Upper lobe of right lung (tissue), 1 donor: ENCODE results near the gene RNF4. TPM values are rescaled to one million over a fixed set of nuclear protein-coding genes. Genes with fewer than 3 reads are reported as not detected.
"Not testable (repeated sequence)": the region's sequence is repeated elsewhere in the genome, so short reads cannot be mapped to it uniquely, and the experiment has no call there.

ENCODE experiments used
- ATAC-seq: fragments of 200-7000 bp; cut with Tn5 transposase; one replicate; pipeline ENCODE4 v1.9.1; 2020; ENCODE audit warnings: mild to moderate bottlenecking, moderate library complexity
- DNase-seq: peaks from one replicate; pipeline ENCODE4 v3.0.0-alpha.2; 2020
- H3K27ac ChIP-seq: fragments of 200-600 bp; one replicate; pipeline ENCODE4 v1.8.0; 2022
- H3K27me3 ChIP-seq: fragments of 200-600 bp; one replicate; pipeline ENCODE4 v1.8.0; 2022; ENCODE audit warnings: mild to moderate bottlenecking
- H3K36me3 ChIP-seq: fragments of 200-600 bp; one replicate; pipeline ENCODE4 v1.8.0; 2022
- H3K4me1 ChIP-seq: fragments of 200-600 bp; one replicate; pipeline ENCODE4 v1.8.0; 2022
- H3K4me3 ChIP-seq: fragments of 200-600 bp; one replicate; pipeline ENCODE4 v1.8.0; 2022; ENCODE audit warnings: mild to moderate bottlenecking
- H3K9me3 ChIP-seq: fragments of 200-600 bp; one replicate; pipeline ENCODE4 v1.8.0; 2022
- CTCF ChIP-seq: fragments of 200-600 bp; IDR thresholded peaks from one replicate; pipeline ENCODE4 v1.8.0; 2022; ENCODE audit warnings: antibody characterized with exemption
- intact Hi-C: fragments of 100-400 bp; cut with DNase I; formaldehyde crosslinking; loops from one replicate; pipeline ENCODE4 v1.11.0; 2022
- total RNA-seq: library from RNA; stranded (reverse); fragmentation: NEBNext Ultra II Directional; extraction: Animal tissue kit (Norgen Biotek cat#: 25700); gene quantifications from one replicate; pipeline ENCODE4 v1.2.1, GENCODE V29; 2021
- donor health status: DM: no; HTN: yes; CAD: no; lungs with severe emphysema.

The RNF4 gene
- total RNA-seq, 1 donor from 2014 or later = 41.0 TPM

DNA sequence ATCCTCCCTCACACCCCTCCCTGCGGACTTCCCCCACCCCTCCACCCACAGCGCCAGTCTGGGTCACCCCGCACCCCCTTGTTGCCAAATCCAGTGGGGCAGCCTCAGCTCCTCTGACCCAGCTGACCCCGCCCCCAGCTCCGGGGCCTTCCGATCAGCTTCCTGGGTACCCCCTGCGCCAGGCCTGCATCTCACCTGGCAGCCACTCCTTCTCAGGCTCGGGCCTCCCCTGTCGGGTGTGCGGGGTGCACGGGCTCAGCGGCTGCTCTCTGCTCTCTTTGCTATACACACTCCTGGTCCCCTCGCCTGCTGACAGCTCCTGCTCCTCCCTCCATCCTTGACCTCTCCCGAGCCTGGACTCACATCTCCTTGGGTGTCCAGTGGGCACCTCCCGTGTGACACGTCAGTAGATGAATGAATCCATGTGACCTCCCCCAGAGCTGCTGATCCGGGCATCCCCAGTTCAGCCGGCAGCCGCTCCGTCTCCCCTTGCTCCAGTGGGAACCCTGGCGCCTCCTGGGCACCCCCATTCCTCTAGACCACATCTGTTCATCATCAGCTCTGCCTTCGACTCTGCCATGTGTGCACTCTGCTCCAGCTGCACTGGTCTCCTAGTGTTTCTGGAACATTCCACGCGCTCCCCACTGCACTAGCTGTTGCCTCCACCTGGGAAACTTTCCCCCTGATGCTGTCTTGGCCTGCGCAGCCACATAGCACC, 40.3 kb upstream of the RNF4 start:
- intact Hi-C loops = loop anchor here (10.0 kb wide), 1 partner anchor 194 kb away; no protein-coding TSS in a partner anchor
- H3K36me3 ChIP-seq = no peaks in the 10 kb centered on the region
- H3K9me3 ChIP-seq = no peaks in the 10 kb centered on the region
- H3K4me3 ChIP-seq = no peak overlapping the region
- DNase-seq (peak; percentile 57), ATAC-seq (no peak)
- no peak for TF ChIP-seq CTCF
- H3K27ac ChIP-seq = no peak overlapping the region
- H3K27me3 ChIP-seq = no peaks in the 10 kb centered on the region
- no peaks in the 10 kb centered on the region for H3K4me1 ChIP-seq

DNA sequence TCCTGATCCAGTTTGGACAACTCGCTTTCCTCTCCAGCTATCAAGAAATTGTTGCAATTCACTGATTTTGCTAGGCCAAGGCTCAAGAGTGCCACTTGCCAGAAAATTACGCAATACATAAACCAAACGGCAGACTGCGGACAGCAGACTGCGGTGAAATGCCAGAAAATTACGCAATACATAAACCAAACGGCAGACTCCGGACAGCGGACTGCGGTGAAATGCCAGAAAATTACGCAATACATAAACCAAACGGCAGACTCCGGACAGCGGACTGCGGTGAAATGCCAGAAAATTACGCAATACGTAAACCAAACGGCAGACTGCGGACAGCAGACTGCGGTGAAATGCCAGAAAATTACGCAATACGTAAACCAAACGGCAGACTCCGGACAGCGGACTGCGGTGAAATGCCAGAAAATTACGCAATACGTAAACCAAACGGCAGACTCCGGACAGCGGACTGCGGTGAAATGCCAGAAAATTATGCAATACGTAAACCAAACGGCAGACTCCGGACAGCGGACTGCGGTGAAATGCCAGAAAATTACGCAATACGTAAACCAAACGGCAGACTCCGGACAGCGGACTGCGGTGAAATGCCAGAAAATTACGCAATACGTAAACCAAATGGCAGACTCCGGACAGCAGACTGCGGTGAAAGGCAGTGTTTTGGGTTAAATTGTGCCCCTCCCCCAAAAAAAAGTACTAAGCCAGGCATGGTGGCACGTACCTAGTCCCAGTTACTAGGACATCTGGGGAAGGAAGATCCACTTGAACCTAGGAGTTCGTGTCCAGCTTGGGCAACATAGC, 38.8 kb upstream of the RNF4 start:
- intact Hi-C loops = loop anchor here (10.0 kb wide), 1 partner anchor 195 kb away; no protein-coding TSS in a partner anchor
- ATAC-seq, DNase-seq, H3K27me3 ChIP-seq, H3K4me1 ChIP-seq, H3K27ac ChIP-seq, H3K36me3 ChIP-seq, H3K4me3 ChIP-seq, H3K9me3 ChIP-seq: not testable (repeated sequence)

GRCh38 chr4:2432004-2432403, 36.9 kb upstream of the RNF4 start:
- H3K27ac ChIP-seq = no peak overlapping the region
- TF ChIP-seq CTCF = no peak
- H3K36me3 ChIP-seq = no peaks in the 10 kb centered on the region
- intact Hi-C loops = no loop called here
- no peak for DNase-seq
- no peak overlapping the region for H3K4me3 ChIP-seq
- H3K4me1 ChIP-seq = no peaks in the 10 kb centered on the region
- ATAC-seq = no peak
- no peaks in the 10 kb centered on the region for H3K27me3 ChIP-seq
- H3K9me3 ChIP-seq = no peaks in the 10 kb centered on the region

- no peaks in the 10 kb centered on the region for H3K27me3 ChIP-seq
- no peak overlapping the region for H3K27ac ChIP-seq
- H3K4me1 ChIP-seq = no peaks in the 10 kb centered on the region
- intact Hi-C loops = no loop called here
- no peak overlapping the region for H3K4me3 ChIP-seq
- H3K36me3 ChIP-seq = no peaks in the 10 kb centered on the region
- ATAC-seq (no peak), DNase-seq (peak; percentile 55)
- no peak for TF ChIP-seq CTCF
- no peaks in the 10 kb centered on the region for H3K9me3 ChIP-seq
Observed at GRCh38 chr4:2432991-2433530, 35.8 kb upstream of the RNF4 start.

DNA sequence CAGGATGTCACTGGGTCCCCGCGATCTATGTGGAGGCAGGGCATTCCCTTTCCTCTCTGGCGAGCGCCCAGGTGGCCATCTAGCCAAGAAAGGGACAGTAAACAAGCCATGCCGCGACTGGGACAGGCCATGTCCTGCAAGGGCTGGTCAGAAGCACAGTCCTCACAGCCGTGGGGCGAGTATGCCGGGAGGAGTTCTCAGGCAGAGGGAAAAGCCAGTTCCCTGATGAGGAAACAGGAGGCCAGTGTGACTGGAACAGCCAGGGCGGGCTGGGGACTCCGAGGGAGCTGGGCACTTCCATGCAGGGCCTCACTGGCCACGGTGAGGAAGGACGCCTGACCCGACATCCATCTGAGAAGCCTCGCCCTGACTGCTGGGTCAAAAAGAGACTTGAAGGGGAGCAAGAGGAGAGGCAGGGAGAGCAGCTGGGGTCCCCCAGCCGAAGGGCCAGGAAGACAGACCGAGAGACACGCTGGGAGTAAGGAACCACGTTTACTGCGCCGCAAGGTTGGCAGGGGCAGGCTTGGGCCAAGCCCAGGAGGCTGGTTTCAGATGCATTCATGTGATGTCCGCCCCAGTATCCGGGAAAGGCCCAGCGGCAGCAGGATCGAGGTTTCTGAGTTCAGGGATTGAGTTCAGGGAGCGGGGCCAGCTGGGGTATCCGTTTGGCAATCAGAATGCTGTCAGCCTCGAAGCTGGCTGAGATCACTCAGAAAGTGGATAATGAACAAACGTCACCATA, 35.1 kb upstream of the RNF4 start:
- no peak for TF ChIP-seq CTCF
- Histone ChIP-seq H3K27me3 (no peaks in the 10 kb centered on the region), H3K9me3 (no peaks in the 10 kb centered on the region), H3K36me3 (no peaks in the 10 kb centered on the region), H3K27ac (no peak overlapping the region), H3K4me3 (no peak overlapping the region), H3K4me1 (no peaks in the 10 kb centered on the region)
- DNase-seq (peak; percentile 61), ATAC-seq (no peak)
- intact Hi-C loops = no loop called here
